Omental fat pad (tissue), 4 donors: ENCODE measurements around the gene TMEM269. TPM values are rescaled to one million over a fixed set of nuclear protein-coding genes. Genes with fewer than 3 reads are reported as not detected.

Source experiments
- ATAC-seq: fragments of 150-250 bp; one replicate; pipeline ENCODE4 v1.9.1; 2016; ENCODE audit warnings: mild to moderate bottlenecking, moderate library complexity; ENCODE audit not compliant: low FRiP score
- DNase-seq: peaks from one replicate; pipeline ENCODE4 v3.0.0-alpha.2; 2019; ENCODE audit warnings: low spot score
- total RNA-seq, 4 donors: library from RNA; depleted of rRNA; stranded (reverse); fragments of >200 nt; gene quantifications; one replicate each; pipeline ENCODE4 v1.1.0, GENCODE V29; 2016
- TF ChIP-seq, protein P1 (sequence below), 3 donors: fragments of 450-650 bp; IDR thresholded peaks; one replicate each; pipeline ENCODE4 v1.5.1; 2016 to 2017; ENCODE audit warnings: antibody characterized with exemption in 3 of 3, mild to moderate bottlenecking in 3 of 3, moderate library complexity in 2 of 3

TMEM269 gene
- total RNA-seq, 4 donors from 2014 or later = 0.46 TPM; not detected in 3

DNA sequence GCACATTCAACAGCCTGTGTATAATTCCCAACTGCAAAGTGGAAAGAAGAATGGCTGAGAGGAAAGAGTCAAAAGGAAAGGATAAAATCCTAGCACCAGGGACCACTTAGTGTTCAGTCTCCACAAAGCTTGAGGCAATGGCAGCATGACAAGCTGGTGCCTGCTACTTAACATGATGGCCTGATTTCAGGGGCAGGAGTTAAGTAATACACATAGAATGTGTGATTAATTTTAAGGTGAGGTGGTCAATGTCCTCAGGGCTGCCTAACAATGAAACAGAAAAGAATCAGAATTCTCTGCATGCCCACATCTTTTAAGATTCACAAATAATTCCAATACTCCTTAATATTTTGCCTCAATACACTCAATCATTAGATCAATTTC lies 26.9 kb upstream of the TMEM269 start:
- TF ChIP-seq, protein P1, sequence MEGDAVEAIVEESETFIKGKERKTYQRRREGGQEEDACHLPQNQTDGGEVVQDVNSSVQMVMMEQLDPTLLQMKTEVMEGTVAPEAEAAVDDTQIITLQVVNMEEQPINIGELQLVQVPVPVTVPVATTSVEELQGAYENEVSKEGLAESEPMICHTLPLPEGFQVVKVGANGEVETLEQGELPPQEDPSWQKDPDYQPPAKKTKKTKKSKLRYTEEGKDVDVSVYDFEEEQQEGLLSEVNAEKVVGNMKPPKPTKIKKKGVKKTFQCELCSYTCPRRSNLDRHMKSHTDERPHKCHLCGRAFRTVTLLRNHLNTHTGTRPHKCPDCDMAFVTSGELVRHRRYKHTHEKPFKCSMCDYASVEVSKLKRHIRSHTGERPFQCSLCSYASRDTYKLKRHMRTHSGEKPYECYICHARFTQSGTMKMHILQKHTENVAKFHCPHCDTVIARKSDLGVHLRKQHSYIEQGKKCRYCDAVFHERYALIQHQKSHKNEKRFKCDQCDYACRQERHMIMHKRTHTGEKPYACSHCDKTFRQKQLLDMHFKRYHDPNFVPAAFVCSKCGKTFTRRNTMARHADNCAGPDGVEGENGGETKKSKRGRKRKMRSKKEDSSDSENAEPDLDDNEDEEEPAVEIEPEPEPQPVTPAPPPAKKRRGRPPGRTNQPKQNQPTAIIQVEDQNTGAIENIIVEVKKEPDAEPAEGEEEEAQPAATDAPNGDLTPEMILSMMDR (IDR thresholded peaks at IDR 0.05) = no peak
- no peak for ATAC-seq
- no peak for DNase-seq

DNA sequence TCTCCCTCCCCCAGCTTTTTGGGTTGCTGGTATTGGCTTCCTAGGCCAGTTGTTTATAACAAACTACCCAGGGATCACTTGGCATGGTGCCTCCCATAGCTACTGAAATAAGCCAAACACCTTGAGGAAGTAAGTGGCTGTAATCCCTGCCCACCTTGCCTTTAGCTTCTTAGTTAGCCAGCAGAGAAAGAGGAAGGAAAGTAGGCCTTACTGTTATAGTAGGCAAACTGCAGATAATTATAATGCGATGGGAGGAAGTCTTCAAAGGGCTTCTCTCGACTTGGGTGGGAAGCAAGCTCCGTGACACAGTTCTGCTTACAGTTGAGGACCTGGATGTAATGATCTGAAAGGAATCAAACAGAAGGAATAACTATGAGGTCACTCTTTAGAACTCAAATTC lies 26.1 kb upstream of the TMEM269 start:
- ATAC-seq (no peak), DNase-seq (no peak)
- TF ChIP-seq, protein P1 (IDR thresholded peaks at IDR 0.05) = no peak

DNA sequence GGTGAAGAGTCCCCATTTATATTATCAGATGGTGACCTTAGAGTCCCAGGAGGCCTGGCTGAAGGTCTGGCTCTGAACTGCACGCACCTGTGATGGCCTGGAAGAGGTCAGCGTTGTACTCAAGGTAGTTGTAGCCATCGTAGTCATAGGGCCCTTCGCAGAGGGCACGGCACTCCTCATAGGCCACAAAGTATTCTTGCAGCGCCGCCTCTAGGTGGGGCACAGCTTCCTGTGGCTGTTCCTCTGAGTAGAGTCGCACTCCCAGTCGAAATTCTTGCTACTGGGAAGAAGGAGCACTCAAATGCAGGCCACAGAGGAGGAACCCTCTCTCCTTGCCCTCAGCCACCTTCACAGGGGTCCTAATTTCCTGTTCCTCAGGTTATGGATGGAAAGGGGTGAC lies 25.7 kb upstream of the TMEM269 start:
- DNase-seq = no peak
- TF ChIP-seq, protein P1 (IDR thresholded peaks at IDR 0.05) = no peak
- ATAC-seq = no peak

DNA sequence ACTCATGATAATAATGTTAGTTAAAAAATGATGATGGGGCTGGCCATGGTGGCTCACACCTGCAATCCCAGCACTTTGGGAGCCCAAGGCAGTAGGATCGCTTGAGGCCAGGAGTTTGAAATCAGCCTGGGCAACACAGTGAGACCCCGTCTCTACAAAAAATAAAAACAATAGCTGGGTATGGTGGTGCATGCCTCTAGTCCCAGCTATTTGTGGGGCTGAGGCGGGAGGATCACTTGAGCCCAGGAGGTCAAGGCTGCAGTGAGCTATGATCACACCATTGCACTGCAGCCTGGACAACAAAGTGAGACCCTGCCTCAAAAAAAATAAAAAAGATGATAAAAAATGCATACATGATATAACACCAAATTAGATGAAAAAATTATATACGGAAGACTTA lies 23.2 kb upstream of the TMEM269 start:
- ATAC-seq = no peak
- TF ChIP-seq, protein P1 (IDR thresholded peaks at IDR 0.05) = no peak

DNA sequence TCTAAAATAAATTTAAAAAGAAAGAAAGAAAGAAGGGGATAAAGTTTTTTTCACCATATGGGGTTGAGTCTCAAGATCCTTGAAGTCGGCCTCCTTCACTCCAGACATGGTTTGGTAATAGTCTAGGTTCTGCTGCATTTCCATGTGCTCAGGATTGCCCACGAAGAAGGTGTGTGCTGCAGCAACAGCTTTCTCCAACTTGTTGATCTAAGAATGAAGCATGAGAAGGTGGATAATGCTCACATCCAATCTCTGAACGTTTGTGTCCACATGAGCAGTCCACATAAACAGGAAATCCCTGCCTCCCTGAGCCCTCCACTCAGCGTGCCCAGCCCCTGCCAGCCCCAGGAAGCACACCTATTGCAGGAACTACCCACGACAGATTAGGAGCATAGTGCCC lies 22.5 kb upstream of the TMEM269 start:
- TF ChIP-seq, protein P1 (IDR thresholded peaks at IDR 0.05) = no peak

More for the DNA sequence above, 23.2 kb upstream of the TMEM269 start:
- DNase-seq = no peak

DNA sequence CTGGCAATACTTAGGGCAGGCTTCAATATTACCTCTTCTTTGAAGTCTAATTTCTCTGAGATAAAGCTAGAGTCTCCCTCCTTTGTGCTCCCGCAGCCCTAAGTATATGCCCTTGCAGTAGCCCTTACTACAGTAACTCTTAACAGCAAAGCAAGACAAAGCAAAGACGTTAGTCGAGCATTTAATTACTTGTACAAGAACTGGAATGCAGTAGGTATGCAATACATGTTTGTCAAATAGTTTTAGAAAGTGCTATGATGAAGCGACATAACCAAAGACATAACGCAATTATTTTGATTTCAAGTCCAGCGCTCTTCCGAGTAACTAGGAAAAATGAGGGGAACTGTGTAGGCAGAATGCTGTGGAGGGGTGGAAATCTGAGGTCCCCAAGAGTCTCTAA lies 19.5 kb upstream of the TMEM269 start:
- ATAC-seq = no peak
- DNase-seq = no peak
- TF ChIP-seq, protein P1 (IDR thresholded peaks at IDR 0.05) = no peak

More for the DNA sequence above, 22.5 kb upstream of the TMEM269 start:
- DNase-seq (no peak), ATAC-seq (no peak)

DNA sequence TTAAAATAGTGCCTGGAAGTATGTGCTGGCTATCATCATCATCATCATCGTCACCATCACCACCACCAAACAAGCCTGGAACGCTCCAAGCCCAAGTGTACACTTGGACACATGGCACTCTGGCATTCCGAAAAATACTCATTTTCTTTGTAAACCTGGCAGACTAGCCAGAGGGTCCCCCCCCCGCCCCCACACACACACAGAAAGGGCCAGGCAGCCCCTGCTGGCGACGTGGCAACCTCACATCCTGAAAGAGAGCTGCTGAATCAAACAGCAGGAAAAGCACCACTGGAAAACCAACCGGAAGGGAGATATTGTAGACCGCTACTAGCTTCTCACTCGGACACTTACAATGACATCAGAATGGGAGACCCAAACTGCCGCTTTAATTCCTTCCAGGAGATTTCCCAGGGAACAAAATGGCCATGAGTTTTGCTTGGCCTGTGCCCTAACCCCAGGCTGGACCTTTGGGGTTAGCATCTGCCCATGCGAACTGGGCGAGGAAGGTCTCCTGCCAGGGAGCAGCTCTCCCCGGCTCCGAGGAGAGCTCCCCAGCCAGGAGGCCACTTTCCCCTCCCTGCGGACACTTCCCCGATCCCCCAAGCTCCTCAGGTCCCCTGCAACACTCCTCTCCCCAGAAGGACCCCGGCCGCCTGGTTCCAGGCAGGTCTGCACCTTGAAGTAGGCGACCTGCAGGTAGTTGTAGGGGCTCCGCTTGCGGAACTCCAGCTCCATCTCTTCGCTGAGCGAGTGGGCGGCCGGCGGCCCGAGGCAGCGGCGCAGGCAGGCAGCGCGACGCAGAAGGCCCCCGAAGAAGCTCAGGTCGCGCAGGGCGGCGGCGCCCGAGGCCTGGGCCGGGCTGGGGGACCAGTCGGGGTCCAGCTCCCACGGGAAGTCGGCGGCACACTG lies 18.7 kb upstream of the TMEM269 start:
- DNase-seq = no peak
- TF ChIP-seq, protein P1 (IDR thresholded peaks at IDR 0.05) = no peak
- ATAC-seq = peak; percentile 30
